GM21723 (cell line): ENCODE measurements around the gene CDC34.

Experiments used
- ATAC-seq: cut with Tn5 transposase; IDR thresholded peaks from one replicate; pipeline ENCODE4 v1.9.1; 2021; ENCODE audit warnings: mild to moderate bottlenecking, moderate library complexity; ENCODE audit not compliant: unreplicated experiment

Gene CDC34

DNA sequence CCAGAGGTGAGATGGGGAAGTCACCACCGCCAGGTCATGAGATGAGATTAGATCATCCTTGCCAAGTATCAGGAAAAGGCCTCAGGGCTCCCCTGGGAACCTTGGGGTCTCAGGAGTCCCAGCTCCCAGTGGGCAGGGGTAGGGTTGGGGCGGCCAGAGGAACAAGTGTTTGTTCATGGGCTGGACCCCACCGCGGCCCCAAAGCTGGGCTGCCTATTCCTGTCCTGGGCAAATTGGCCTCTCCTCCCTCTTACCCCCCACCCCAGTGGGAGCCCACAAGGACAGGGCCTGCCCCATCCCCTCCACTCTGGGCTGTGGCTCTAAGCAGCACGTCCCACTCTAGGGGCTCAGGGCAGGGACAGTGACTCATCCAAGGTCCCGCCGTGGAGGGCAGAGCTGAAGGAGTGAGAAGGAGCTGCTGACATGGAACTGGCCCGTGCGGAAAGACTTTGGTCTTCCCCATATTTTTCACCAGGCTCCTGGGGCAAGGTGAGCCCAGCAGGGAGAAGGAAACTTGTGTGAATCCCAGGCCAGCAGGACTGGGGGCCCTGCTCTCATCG is 54.1 kb downstream of the CDC34 start:
- ATAC-seq, result no peak

DNA sequence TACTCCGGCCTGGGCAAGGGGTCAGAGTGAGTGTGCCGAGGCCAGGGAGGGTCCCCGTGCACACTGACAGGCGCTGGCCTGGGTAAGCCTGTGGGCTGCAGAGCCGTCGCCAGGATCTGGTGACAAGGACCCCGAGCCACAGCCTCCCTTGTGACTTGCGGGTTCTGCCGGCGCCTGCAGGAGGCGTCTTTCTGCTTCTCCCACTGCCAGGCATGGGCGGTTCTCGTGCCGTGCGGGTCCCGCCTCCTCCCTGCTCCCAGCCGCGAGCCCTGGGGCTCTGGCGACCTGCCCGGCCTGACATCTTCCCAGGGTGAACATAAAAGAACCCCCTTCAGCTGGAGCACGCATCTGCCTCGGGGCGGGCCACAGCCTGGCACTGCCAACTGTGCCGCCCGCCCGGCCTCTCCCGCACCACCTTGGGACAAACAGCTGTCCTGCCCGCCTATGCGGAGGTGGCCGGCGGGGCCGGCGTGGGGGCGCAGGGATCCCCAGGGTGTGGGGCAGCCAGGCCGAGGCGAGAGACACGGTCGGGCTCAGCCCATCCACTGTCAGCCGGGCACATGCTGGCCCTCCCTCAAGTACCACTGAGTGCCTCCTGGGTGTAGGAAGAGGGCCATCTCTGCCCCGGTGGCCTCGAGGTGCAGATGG is 56.7 kb downstream of the CDC34 start:
- ATAC-seq, result no peak

- ATAC-seq, result no peak
Observed at GRCh38 chr19:588741-589692, 57.5 kb downstream of the CDC34 start.

GRCh38 chr19:589693-590395 is 58.3 kb downstream of the CDC34 start, which contains the start of gene HCN2:
TSS of gene HCN2 (plus strand) at chr19:589881. CDS start at chr19:589946, 65 bp downstream.
- no peak for ATAC-seq

GRCh38 chr19:590396-590745 is 58.8 kb downstream of the CDC34 start:
- no peak for ATAC-seq

GRCh38 chr19:590750-591098 is 59.2 kb downstream of the CDC34 start:
- no peak for ATAC-seq

- no peak for ATAC-seq
Observed at GRCh38 chr19:591099-591958, 59.8 kb downstream of the CDC34 start.
